Stimulated activated CD8-positive, alpha-beta memory T cell treated with anti-CD3 and anti-CD28 coated beads, Interleukin-4, amount 100 ng/mL, for 48 hours (primary cell): ENCODE results near the gene JAKMIP2.

Experiments used
- DNase-seq: peaks from one replicate; pipeline ENCODE4 v3.0.0-alpha.2; 2020

Gene JAKMIP2

GRCh38 chr5:147690595-147690994, 91.9 kb downstream of the JAKMIP2 start:
- no peak for DNase-seq

- DNase-seq: no peak
These were observed 93.1 kb downstream of the JAKMIP2 start for GRCh38 chr5:147689426-147689825.

DNA sequence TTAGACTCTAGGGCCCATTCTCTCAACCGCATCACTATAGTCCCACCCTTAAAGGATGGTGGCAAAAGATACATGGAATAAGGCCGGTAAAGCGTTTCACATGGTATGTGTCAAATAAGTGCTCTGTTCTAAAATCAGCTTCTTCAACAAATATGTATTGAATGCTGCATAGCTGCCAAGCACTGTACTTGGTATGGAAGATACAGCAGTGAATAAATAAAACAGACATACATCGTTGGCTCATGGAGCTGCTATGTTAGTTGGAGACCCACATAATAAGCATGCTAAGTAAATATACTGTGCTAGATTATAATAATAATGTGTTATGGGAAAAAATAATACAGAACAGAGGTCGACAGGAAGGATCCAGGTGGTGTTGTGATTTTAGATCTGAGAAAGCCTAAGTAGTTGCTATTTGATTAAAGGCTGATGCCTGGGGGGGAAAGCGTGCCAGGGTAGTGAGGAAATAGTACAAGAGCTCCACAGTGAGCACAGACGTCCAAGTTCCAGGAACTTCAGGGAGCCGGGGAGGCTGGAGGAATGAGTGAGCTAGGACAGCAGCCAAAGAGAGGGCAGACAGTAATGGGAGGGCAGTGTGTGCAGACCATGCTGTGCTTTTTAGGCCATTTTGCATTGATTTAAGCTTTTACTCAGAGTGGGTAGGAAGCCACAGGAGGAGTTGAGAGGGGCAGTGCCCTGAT, 93.7 kb downstream of the JAKMIP2 start:
- no peak for DNase-seq

DNA sequence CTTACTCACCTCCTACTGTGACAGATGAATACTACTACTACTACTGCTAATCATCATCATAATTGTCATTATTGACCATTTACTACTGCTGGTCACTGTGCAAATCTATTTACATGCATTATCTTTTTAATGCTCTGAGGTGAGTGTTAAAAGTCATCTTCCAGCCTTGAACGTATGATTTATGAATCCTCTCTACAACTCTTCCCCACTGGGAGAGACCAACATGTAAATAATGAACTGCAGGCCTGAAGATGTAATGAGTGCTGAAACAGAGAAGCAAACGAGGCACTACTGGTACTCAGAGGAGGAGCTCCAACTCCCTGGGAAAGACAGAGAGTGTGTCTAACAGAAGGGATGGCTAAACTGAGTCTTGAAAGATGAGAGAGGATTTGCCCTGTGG, 95.4 kb downstream of the JAKMIP2 start:
- DNase-seq: no peak

DNA sequence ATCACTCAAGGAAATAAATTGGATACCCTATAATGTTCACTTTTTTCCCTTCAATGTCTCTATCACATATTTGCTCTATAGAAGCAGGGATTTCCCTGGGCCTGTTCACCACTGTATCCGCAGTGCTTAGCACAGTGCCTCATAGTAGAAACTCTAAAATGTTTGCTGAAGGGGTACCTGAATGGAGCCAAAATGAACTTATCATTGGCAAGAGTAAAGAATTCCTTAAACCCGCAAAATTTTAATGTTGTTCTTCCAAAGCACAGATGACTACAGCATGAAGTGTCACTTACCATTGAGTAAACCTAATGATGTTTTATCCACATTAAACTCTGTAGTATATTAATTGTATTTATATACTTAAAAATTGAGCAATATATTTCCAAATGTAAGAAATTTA, 96.1 kb downstream of the JAKMIP2 start:
- no peak for DNase-seq

GRCh38 chr5:147685993-147686392, 96.5 kb downstream of the JAKMIP2 start:
- no peak for DNase-seq

DNA sequence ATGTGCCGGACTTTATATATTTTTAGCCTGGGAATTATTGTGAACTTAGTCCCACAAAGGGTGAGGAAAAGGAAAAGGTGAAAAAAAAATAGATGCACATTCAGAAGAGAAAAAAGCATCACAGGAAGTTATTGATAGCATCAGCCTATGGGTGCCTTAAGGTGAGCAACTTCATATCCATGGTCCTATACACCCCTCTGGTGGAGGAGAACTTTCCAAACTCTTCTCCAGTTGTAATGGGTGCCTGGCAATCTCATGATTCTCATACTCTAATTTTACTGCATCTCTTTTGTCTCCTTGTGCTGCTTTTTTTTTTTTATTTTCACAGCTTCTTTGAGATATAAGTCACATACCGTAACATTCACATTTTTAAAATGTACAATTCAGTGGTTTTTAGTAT, 107.4 kb downstream of the JAKMIP2 start:
- no peak for DNase-seq

DNA sequence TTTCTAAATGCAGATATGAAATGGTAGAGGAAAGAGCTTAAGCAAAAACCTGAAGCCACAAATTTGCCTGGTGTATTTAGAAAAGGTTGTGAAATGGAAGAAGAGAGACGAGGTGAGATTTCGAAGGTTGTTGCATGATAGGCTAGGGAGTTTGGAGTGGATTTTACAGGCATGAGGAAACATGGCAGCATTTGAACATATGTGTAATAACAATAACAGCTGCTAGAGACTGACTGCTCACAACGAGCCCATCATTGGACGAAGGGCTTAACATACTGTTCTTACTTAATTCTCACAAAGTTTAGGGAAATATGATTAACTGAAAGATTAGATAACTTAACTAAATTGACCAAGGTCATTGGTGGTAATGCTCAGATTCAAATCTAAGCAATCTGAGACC, 108.1 kb downstream of the JAKMIP2 start:
- DNase-seq: no peak

DNA sequence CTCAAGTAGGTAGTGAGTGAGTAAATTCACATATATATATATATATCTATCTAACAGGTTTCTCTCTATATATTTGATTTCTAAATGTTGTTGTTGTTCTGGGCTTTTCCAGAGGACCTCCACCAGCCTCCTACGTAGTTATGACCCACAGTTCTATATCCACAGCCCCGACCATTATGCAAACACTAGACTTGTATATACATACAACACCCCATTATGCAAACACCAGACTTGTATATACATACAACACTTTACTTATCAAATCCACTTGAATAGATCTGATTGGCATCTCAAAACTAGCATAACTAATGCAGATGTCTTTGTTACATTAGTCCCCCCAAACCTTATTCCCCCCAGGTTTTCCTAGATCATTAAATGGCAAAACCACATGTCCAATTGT, 108.7 kb downstream of the JAKMIP2 start:
- DNase-seq: no peak

DNA sequence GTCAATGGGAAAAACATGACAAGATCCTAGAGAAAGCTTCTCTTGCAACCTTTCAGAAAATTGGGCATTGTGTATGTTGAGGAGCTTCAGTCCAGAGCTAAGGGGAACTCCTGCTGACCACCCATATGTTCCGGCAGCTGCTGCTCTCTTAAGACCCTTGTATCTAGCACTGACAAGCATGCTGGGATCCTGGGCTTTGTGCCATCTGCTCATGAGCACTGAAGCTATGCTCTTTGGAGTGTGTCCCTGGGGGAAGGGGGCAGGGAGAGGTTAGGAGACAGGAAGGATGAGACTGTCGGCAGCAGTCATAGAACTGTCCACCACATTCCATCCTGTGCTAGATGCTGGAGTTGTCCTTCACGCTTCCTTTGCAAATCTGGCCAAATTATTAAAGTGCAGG, 109.3 kb downstream of the JAKMIP2 start:
- DNase-seq: no peak

- no peak for DNase-seq
These were observed 111.2 kb downstream of the JAKMIP2 start for GRCh38 chr5:147671365-147671764.

GRCh38 chr5:147670815-147671214, 111.7 kb downstream of the JAKMIP2 start:
- no peak for DNase-seq

DNA sequence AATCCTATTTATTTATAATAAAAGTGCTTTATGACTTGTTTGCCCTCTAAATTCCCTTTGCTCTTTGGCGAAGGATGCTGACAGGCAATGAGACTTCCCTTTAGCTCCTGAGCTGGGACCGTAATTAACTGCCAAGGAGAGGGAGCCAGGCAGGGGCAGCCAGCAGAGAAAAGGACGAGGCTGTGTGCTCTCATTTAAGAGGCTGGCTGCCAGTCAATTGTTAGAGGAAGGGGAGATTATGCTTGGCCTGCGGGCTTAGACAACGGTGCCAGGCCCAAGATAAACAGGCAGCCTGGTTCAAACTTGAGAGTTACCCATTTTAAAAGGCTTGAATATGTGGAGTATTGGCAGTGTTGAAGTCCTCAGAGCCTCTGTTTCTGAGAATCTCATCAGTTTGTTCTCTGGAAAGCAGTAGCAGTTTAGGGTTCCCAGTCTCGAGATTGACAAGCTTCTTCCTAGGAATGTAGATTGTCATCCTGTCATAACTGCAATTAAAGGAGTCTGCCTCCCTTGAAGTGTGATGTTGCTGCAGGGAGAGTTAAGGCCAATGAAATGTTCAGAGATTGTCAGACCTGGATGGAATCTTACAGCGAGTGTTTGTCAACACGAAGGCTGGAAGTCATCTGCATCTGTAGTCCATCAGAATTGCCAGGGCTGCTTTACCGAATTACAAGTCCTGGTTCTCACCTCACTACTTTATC, 113.2 kb downstream of the JAKMIP2 start:
- no peak for DNase-seq

GRCh38 chr5:147668385-147668784, 114.1 kb downstream of the JAKMIP2 start:
- no peak for DNase-seq

DNA sequence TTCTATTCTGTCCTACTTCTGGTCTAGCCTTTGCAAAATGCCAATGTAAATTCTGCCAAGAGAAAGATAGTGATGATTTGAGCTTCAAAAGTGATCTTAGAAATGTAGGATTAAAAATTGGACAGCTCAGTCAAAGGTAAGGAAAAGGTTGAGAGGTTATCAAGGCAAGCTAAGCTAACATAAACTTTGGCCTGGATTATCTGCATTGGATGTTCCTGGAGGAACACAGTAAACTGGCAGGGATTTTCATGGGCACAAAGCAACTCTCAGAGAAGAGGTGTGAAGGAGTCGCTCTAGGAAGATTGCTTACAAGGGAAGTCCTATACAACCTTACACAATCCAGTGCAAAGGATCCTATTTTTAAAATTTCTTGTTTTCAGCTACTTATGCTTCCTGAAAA, 115.2 kb downstream of the JAKMIP2 start:
- no peak for DNase-seq

DNA sequence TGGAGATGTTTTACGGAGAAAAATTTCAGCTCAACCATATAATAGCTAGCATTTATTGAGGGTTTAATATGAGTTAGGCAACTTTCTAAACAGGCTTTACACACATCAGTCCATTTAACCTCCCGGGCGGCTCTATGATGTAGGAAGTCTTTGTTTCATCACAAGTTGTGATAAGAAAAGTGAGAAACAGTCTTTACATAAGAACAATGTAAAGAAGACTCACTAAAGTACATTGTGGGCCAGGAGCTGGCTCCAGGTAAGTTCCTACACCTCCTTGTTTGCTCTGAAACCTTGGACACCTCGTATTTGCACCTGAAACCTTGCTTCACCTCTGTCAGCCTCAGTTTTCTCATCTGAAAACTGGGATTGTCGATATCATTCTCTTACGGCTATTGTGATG, 116.1 kb downstream of the JAKMIP2 start:
- DNase-seq: no peak

- DNase-seq: no peak
These were observed 121.0 kb downstream of the JAKMIP2 start for GRCh38 chr5:147661541-147661940.

DNA sequence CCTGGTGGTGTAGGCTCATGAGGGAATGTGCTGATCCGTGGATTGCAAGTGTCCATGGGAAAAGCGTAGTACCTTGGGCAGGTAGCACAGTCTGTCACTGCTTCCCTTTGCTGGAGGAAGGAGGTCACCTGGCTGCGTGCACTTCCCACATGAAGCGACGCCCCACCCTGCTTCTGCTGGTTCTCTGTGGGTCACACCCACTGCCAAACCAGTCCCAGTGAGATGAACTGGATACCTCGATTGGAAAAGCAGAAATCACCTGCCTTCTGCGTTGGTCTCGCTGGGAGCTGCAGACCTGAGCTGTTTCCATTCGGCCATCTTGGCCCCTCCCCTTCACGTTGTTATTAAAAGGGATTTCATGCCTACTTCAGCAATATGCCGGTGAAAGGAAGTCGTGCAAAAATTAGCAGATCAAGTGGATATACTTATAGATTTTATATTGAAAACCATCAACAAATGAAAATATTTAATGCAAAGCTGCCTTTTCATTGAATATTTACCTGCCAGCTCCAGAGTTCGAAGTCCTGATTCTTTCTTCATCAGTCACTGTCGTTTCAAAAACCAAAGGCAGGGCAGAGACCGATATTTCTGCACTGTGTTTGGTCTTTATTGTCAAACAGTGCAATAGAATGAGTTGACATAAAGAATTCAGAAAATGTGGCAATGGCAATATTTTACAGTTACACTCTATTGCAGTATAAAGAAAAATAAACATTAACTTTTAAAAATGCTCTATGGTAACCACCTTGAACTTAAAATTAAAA, 123.2 kb downstream of the JAKMIP2 start:
- DNase-seq: no peak

- DNase-seq: no peak
These were observed 124.1 kb downstream of the JAKMIP2 start for GRCh38 chr5:147658293-147658932.

GRCh38 chr5:147648597-147648996, 133.9 kb downstream of the JAKMIP2 start:
- no peak for DNase-seq

DNA sequence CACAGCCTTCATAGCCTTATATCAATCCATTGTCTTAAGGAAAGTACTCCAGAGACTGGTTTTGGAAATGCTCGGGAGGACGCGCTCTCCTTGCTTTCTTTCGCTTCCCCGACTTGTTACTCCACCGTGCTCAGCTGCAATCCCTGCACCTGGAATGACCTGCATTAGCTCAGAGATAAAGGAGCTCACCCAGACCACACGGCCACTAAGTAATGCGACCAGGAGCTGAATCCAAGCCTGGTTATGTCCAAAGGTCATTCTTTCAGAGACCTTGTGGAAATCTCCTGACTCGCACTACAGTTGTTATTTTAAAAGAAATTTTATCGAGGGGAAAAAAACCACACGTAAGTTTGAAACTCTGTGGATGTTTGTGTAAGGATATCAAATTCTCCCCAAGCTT, 137.3 kb downstream of the JAKMIP2 start:
- DNase-seq: no peak

- no peak for DNase-seq
These were observed 138.1 kb downstream of the JAKMIP2 start for GRCh38 chr5:147644460-147644859.

GRCh38 chr5:147643142-147643541, 139.4 kb downstream of the JAKMIP2 start:
- DNase-seq: no peak

GRCh38 chr5:147642666-147643065, 139.9 kb downstream of the JAKMIP2 start:
- DNase-seq: no peak
